Trophoblast cell (in vitro differentiated cells and primary cell): ENCODE measurements around the gene POLN.

Source experiments
- DNase-seq, 2 donors: peaks; one replicate each; pipeline ENCODE4 v3.0.0-alpha.2; 2016
- H2AFZ ChIP-seq: 2 replicates; pipeline ENCODE4 v1.6.1; 2013; ENCODE audit warnings: low read length, moderate library complexity, mild to moderate bottlenecking; ENCODE audit not compliant: insufficient read depth, poor library complexity
- H2AK5ac ChIP-seq: 2 replicates; pipeline ENCODE4 v1.6.1; 2013; ENCODE audit warnings: mild to moderate bottlenecking, low read length
- H2BK120ac ChIP-seq: 2 replicates; pipeline ENCODE4 v1.6.1; 2013; ENCODE audit warnings: low read length, mild to moderate bottlenecking, moderate library complexity; ENCODE audit not compliant: insufficient read depth, poor library complexity
- H2BK12ac ChIP-seq: 2 replicates; pipeline ENCODE4 v1.6.1; 2013; ENCODE audit warnings: mild to moderate bottlenecking, low read length, moderate library complexity
- H2BK5ac ChIP-seq: 2 replicates; pipeline ENCODE4 v1.6.1; 2013; ENCODE audit warnings: low read length, low read depth, moderate library complexity, mild to moderate bottlenecking; ENCODE audit not compliant: poor library complexity
- H3K14ac ChIP-seq: 2 replicates; pipeline ENCODE4 v1.6.1; 2013; ENCODE audit warnings: mild to moderate bottlenecking, low read length
- H3K18ac ChIP-seq: 2 replicates; pipeline ENCODE4 v1.6.1; 2013; ENCODE audit warnings: mild to moderate bottlenecking, low read length
- H3K23ac ChIP-seq: 2 replicates; pipeline ENCODE4 v1.6.1; 2013; ENCODE audit warnings: low read length
- H3K27ac ChIP-seq: 2 replicates; pipeline ENCODE4 v1.5.1; 2013; ENCODE audit warnings: low read depth, mild to moderate bottlenecking, inconsistent platforms, low read length, moderate library complexity
- H3K27me3 ChIP-seq: 2 replicates; pipeline ENCODE4 v1.6.1; 2013; ENCODE audit warnings: inconsistent platforms, mild to moderate bottlenecking, low read length, moderate library complexity; ENCODE audit not compliant: insufficient read depth
- H3K36me3 ChIP-seq, 2 experiments: 1 replicate in 1 of 2; 2 replicates in 1 of 2; pipeline ENCODE4 v1.6.1; 2013; ENCODE audit warnings: low read length in 2 of 2, mild to moderate bottlenecking in 2 of 2, moderate library complexity in 1 of 2; ENCODE audit not compliant: insufficient read depth in 2 of 2, control insufficient read depth in 1 of 2
- H3K4ac ChIP-seq: 2 replicates; pipeline ENCODE4 v1.6.1; 2013; ENCODE audit warnings: low read depth, mild to moderate bottlenecking, low read length, moderate library complexity
- H3K4me1 ChIP-seq, 2 experiments: 1 replicate in 1 of 2; 2 replicates in 1 of 2; pipeline ENCODE4 v1.6.1; 2013; ENCODE audit warnings: low read length in 2 of 2, mild to moderate bottlenecking in 2 of 2, moderate library complexity in 1 of 2; ENCODE audit not compliant: insufficient read depth in 2 of 2, control insufficient read depth in 1 of 2
- H3K4me2 ChIP-seq: 2 replicates; pipeline ENCODE4 v1.6.1; 2013; ENCODE audit warnings: inconsistent platforms, mild to moderate bottlenecking, low read length, moderate library complexity
- H3K4me3 ChIP-seq: 2 replicates; pipeline ENCODE4 v1.5.1; 2013; ENCODE audit warnings: mild to moderate bottlenecking, low read depth, low read length, inconsistent platforms
- H3K79me1 ChIP-seq: one replicate; pipeline ENCODE4 v1.6.1; 2013; ENCODE audit warnings: low read length
- H3K79me2 ChIP-seq: 2 replicates; pipeline ENCODE4 v1.6.1; 2013; ENCODE audit warnings: low read length, mild to moderate bottlenecking; ENCODE audit not compliant: control insufficient read depth, insufficient read depth, poor library complexity
- H3K9ac ChIP-seq: 2 replicates; pipeline ENCODE4 v1.6.1; 2013; ENCODE audit warnings: mild to moderate bottlenecking, low read length
- H3K9me3 ChIP-seq: 2 replicates; pipeline ENCODE4 v1.6.1; 2013; ENCODE audit warnings: low read depth, mild to moderate bottlenecking, control low read depth, inconsistent platforms, low read length; ENCODE audit not compliant: insufficient read depth
- H4K12ac ChIP-seq: 2 replicates; pipeline ENCODE4 v1.6.1; 2013; ENCODE audit warnings: low read depth, mild to moderate bottlenecking, low read length, moderate library complexity
- H4K8ac ChIP-seq: 2 replicates; pipeline ENCODE4 v1.6.1; 2013; ENCODE audit warnings: low read depth, mild to moderate bottlenecking, low read length, moderate library complexity
- H4K91ac ChIP-seq: one replicate; pipeline ENCODE4 v1.6.1; 2013; ENCODE audit warnings: low read depth, mild to moderate bottlenecking, low read length, moderate library complexity
- WGBS: extraction: QIAGEN DNeasy Blood & Tissue Kit; methylation state at CpG from one replicate; pipeline ENCODE4 v1.1.7; 2013; ENCODE audit warnings: missing lambda C conversion rate; ENCODE audit not compliant: insufficient read length, insufficient coverage; ENCODE audit errors: extremely low coverage; 5-methylcytosine and 5-hydroxymethylcytosine counted together

Gene POLN

DNA sequence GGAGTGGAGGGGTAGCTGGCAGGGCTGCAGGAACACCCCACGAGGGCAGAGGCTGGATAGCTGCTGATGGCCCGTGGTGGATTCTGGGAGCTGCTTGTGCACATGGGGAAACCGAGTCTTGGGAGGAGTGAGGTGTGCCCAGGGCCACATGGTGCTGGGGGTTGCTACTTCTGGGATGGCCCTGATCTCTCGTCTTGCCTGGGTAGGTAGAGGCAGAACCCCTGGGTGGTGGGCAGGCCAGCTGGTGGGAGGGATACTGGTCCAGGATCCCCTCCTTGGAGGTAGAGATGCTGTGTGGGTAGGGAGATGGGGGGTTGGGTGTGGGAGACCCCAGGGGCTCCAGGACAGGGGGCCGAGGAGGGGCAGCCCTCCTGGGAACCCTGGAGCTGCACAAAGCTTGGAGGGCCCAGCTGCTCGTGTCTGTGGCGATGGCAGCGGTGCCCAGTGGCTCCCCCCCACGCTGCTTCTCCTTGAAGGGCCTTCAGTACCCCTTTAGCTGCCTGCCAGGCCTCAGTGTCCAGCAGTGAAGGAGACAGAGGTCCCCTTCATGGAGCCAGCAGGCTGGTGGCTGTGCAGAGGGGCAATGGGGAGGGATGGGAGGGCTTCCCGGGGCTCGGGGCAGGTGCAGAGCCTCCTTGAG lies 179.6 kb downstream of the POLN start:
- Histone ChIP-seq H4K12ac (no peak overlapping the region), H4K8ac (no peak overlapping the region), H2BK5ac (no peak overlapping the region), H3K79me1 (no peaks in the 10 kb centered on the region), H3K23ac (no peak overlapping the region), H2AFZ (no peak overlapping the region), H2AK5ac (no peak overlapping the region), H2BK12ac (no peak overlapping the region), H3K9me3 (peaks cover 7% of the 10 kb centered on the region), H3K79me2 (no peaks in the 10 kb centered on the region), H3K9ac (no peak overlapping the region), H3K18ac (no peak overlapping the region), H3K14ac (no peak overlapping the region), H3K4me2 (no peak overlapping the region), H3K4me1 (peaks cover 3 to 9% of the 10 kb centered on the region in 2 experiments), H3K36me3 (no peaks in the 10 kb centered on the region), H3K4me3 (no peak overlapping the region), H4K91ac (no peak overlapping the region), H3K27me3 (peaks cover 35% of the 10 kb centered on the region), H2BK120ac (no peak overlapping the region), H3K4ac (no peak overlapping the region), H3K27ac (no peak overlapping the region)
- DNase-seq: no peak
- WGBS: no CpG with 5 or more reads among the region's 11 CpGs

GRCh38 chr4:2061186-2062131 lies 180.5 kb downstream of the POLN start:
- no peak overlapping the region for H3K18ac ChIP-seq
- no peak overlapping the region for H2BK5ac ChIP-seq
- H2BK12ac ChIP-seq: no peak overlapping the region
- no peaks in the 10 kb centered on the region for H3K36me3 ChIP-seq
- peak overlapping the region; percentile 21 for H3K4me3 ChIP-seq
- no peak overlapping the region for H3K4ac ChIP-seq
- peaks cover 7% of the 10 kb centered on the region for H3K9me3 ChIP-seq
- H3K4me2 ChIP-seq: no peak overlapping the region
- no peak overlapping the region for H2BK120ac ChIP-seq
- H3K79me1 ChIP-seq: no peaks in the 10 kb centered on the region
- H3K27ac ChIP-seq: no peak overlapping the region
- no CpG with 5 or more reads among the region's 42 CpGs for WGBS
- H4K12ac ChIP-seq: no peak overlapping the region
- DNase-seq: peak in 1 of 2 donors; percentile 7
- no peak overlapping the region for H3K23ac ChIP-seq
- H3K9ac ChIP-seq: no peak overlapping the region
- no peak overlapping the region for H4K8ac ChIP-seq
- no peak overlapping the region for H4K91ac ChIP-seq
- H3K14ac ChIP-seq: no peak overlapping the region
- no peak overlapping the region for H2AK5ac ChIP-seq
- H3K4me1 ChIP-seq: peaks cover 3 to 5% of the 10 kb centered on the region in 2 experiments
- no peak overlapping the region for H2AFZ ChIP-seq
- peaks cover 39% of the 10 kb centered on the region for H3K27me3 ChIP-seq
- no peaks in the 10 kb centered on the region for H3K79me2 ChIP-seq

DNA sequence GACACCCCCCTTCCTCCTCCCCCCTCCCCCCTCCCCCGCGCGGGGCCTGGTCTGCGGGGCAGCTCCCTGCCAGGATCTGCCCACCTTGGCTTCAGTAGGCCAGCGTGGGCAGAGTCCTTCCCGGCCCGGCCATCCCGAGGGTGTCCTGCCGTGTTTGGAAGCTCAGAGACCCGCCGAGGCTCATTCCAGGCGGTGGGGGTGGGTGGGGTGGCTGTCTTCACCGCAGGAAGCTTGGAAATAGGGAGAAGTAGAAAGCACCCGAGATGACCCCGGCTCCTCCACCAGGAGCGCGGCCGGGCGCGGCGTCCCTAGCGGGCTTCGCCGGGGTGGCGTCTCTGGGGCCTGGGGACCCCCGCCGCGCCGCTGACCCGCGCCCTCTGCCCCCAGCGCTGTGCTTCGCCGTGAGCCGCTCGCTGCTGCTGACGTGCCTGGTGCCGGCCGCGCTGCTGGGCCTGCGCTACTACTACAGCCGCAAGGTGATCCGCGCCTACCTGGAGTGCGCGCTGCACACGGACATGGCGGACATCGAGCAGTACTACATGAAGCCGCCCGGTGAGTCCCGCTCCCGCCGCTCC lies 181.2 kb downstream of the POLN start:
- Histone ChIP-seq H3K79me2 (no peaks in the 10 kb centered on the region), H3K4me1 (peaks cover 3 to 5% of the 10 kb centered on the region in 2 experiments), H3K4me2 (peak overlapping the region; percentile 46), H3K14ac (no peak overlapping the region), H2BK12ac (no peak overlapping the region), H2AK5ac (no peak overlapping the region), H4K8ac (no peak overlapping the region), H3K79me1 (no peaks in the 10 kb centered on the region), H3K9ac (no peak overlapping the region), H3K23ac (no peak overlapping the region), H2BK120ac (no peak overlapping the region), H2AFZ (no peak overlapping the region), H3K36me3 (no peaks in the 10 kb centered on the region), H3K27ac (no peak overlapping the region), H4K12ac (no peak overlapping the region), H3K4me3 (no peak overlapping the region), H4K91ac (no peak overlapping the region), H3K4ac (no peak overlapping the region), H3K9me3 (peaks cover 7% of the 10 kb centered on the region), H2BK5ac (no peak overlapping the region), H3K27me3 (peaks cover 43% of the 10 kb centered on the region), H3K18ac (no peak overlapping the region)
- peak; percentile 15 to 51 for DNase-seq
- WGBS: no CpG with 5 or more reads among the region's 54 CpGs

- Histone ChIP-seq H2AFZ (no peak overlapping the region), H3K4me1 (peaks cover 3 to 5% of the 10 kb centered on the region in 2 experiments), H3K4me3 (no peak overlapping the region), H3K14ac (no peak overlapping the region), H2BK12ac (no peak overlapping the region), H3K27ac (no peak overlapping the region), H4K8ac (no peak overlapping the region), H3K18ac (no peak overlapping the region), H3K79me2 (no peaks in the 10 kb centered on the region), H2BK120ac (no peak overlapping the region), H3K4ac (no peak overlapping the region), H3K23ac (no peak overlapping the region), H4K12ac (no peak overlapping the region), H3K9me3 (peaks cover 7% of the 10 kb centered on the region), H3K36me3 (no peaks in the 10 kb centered on the region), H3K4me2 (peak overlapping the region; percentile 71), H2AK5ac (no peak overlapping the region), H3K27me3 (peaks cover 43% of the 10 kb centered on the region), H2BK5ac (no peak overlapping the region), H3K79me1 (no peaks in the 10 kb centered on the region), H3K9ac (no peak overlapping the region), H4K91ac (no peak overlapping the region)
- DNase-seq: peak in 1 of 2 donors; percentile 8
- no CpG with 5 or more reads among the region's 102 CpGs for WGBS
These were observed 182.0 kb downstream of the POLN start for GRCh38 chr4:2059726-2060602.
